A549 (cell line): ENCODE measurements around the gene NOL9.
A peak's percentile ranks its signal among the peaks of the same experiment; 100 is the strongest.

Experiments used
- POLR2A ChIP-seq: IDR thresholded peaks from 2 replicates; pipeline ENCODE4 v1.6.1; 2012; ENCODE audit warnings: mild to moderate bottlenecking, low read length
- POLR2AphosphoS2 ChIP-seq: conservative IDR thresholded peaks from 2 replicates; pipeline ENCODE4 v1.6.1; 2012; ENCODE audit warnings: low read length, improper control_type of control experiment, inconsistent platforms
- SREBF2 ChIP-seq: fragments of 450-650 bp; IDR thresholded peaks from 2 replicates; pipeline ENCODE4 v1.6.1; 2014; ENCODE audit warnings: mild to moderate bottlenecking, moderate library complexity
- ZFP36 ChIP-seq: fragments of 450-650 bp; IDR thresholded peaks from 2 replicates; pipeline ENCODE4 v1.6.1; 2014; ENCODE audit warnings: borderline replicate concordance; ENCODE audit not compliant: partially characterized antibody
- TF ChIP-seq, protein P1 (sequence below): fragments of >200 bp; sonication (Bioruptor Twin); formaldehyde crosslinking; IDR thresholded peaks from 3 replicates; pipeline ENCODE4 v1.5.1; 2016

DNA sequence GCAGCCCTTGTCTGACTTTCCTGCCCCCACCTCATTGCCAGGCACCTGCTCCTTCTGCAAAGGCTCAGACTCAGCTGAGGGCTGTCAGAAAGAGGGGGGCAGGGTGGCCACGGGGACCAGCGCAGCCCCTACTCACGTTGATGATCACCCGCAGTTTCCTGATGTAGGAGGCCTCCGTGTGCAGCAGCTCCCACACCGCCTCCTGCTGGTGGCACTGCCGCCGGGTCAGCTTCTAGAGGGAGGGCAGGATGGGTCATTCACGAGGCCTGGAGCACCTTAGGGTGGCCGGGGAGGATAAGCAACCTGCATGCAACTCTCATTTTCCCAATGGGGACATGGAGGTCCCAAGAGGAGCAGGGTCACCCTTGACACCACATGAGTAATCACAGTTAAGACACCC, 81.9 kb downstream of the NOL9 start:
- TF ChIP-seq ZFP36, result no peak
- no peak for TF ChIP-seq POLR2AphosphoS2
- TF ChIP-seq, protein P1, sequence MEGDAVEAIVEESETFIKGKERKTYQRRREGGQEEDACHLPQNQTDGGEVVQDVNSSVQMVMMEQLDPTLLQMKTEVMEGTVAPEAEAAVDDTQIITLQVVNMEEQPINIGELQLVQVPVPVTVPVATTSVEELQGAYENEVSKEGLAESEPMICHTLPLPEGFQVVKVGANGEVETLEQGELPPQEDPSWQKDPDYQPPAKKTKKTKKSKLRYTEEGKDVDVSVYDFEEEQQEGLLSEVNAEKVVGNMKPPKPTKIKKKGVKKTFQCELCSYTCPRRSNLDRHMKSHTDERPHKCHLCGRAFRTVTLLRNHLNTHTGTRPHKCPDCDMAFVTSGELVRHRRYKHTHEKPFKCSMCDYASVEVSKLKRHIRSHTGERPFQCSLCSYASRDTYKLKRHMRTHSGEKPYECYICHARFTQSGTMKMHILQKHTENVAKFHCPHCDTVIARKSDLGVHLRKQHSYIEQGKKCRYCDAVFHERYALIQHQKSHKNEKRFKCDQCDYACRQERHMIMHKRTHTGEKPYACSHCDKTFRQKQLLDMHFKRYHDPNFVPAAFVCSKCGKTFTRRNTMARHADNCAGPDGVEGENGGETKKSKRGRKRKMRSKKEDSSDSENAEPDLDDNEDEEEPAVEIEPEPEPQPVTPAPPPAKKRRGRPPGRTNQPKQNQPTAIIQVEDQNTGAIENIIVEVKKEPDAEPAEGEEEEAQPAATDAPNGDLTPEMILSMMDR, result 0 out of 3 replicates have a peak, but pooled peaks have one; percentile 10
- TF ChIP-seq SREBF2, result no peak
- no peak for TF ChIP-seq POLR2A
